ENCODE results near the gene TMC4.

Gene TMC4

GRCh38 chr19:54206831-54207177 is 33.8 kb upstream of the TMC4 start:
- no peak for DNase-seq (ENCODE audit: low read depth)
- no peak overlapping the region for H3K4me3 ChIP-seq (ENCODE audit: control insufficient read depth, low read depth, low read length)
- TF ChIP-seq, protein P1, sequence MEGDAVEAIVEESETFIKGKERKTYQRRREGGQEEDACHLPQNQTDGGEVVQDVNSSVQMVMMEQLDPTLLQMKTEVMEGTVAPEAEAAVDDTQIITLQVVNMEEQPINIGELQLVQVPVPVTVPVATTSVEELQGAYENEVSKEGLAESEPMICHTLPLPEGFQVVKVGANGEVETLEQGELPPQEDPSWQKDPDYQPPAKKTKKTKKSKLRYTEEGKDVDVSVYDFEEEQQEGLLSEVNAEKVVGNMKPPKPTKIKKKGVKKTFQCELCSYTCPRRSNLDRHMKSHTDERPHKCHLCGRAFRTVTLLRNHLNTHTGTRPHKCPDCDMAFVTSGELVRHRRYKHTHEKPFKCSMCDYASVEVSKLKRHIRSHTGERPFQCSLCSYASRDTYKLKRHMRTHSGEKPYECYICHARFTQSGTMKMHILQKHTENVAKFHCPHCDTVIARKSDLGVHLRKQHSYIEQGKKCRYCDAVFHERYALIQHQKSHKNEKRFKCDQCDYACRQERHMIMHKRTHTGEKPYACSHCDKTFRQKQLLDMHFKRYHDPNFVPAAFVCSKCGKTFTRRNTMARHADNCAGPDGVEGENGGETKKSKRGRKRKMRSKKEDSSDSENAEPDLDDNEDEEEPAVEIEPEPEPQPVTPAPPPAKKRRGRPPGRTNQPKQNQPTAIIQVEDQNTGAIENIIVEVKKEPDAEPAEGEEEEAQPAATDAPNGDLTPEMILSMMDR (IDR thresholded peaks at IDR 0.05; ENCODE audit: control insufficient read depth, insufficient read depth, low read depth, low read length, missing control alignments): no peak

DNA sequence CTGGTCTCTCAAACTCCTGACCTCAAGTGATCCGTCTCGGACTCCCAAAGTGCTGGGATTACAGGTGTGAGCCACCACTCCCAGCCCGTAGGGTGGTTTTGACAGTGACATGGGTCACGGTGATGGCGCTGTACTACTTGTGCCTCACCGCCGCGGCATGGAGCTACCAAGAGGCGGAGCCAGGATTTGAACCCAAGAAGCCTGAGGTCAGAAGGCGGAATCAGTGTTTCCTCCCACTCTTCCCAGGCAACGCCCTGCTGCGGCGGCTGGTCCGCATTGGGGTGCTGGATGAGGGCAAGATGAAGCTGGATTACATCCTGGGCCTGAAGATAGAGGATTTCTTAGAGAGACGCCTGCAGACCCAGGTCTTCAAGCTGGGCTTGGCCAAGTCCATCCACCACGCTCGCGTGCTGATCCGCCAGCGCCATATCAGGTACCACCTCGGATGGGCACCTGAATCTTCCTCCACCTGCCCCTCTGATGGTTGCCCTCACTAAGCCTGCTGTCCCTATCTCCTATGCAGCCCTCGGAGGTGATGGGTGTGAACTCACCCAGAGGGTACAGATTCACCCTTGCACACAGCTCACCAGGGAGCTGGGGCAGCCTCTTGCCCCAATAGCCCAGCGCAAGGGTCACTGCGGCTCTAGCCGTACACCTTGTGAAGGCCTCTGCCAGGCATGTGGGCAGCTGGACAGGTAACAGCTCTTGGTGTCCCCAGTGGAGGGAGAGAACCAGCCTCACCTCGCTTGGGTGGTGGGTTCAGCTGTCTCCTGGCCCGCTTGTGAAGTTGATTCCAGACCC is 33.3 kb upstream of the TMC4 start:
- TF ChIP-seq, protein P1 (IDR thresholded peaks at IDR 0.05; ENCODE audit: control insufficient read depth, insufficient read depth, low read depth, low read length, missing control alignments): no peak
- H3K4me3 ChIP-seq (ENCODE audit: control insufficient read depth, low read depth, low read length): no peak overlapping the region
- no peak for DNase-seq (ENCODE audit: low read depth)

DNA sequence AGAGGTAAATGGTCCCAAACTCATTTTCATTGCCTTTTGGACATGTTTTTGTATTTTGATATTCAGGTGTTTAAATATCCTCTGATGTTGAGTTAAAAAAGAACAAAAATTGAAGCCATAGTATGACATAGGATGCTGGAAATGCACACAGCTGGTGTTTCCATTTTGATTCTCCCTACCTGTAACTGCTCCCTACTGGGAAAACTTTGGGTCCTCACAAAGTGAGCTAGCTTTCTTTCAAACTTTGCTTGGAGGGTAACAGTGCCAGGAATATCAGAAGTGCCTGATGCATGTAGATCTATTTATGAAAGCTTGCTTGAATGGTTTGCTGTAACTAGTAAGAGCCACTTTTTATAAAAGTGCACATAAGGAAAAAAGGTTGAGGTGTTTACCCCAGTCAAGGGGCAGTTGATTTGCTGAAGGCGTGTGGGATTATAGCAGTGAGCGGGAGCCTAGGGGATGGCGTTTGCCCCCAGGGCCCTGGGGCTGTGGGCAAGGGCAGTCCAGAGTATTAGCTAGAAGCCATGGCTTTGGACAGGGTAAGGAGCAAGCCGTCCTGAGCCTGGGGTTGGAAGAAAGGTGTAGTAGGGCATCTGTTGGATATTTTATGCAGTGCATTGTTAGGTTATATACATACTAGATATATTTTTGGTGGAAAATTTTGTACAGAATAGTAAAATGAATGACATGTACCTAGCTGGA is 32.0 kb upstream of the TMC4 start:
- DNase-seq (ENCODE audit: low read depth): no peak
- H3K4me3 ChIP-seq (ENCODE audit: control insufficient read depth, low read depth, low read length): no peak overlapping the region
- TF ChIP-seq, protein P1 (IDR thresholded peaks at IDR 0.05; ENCODE audit: control insufficient read depth, insufficient read depth, low read depth, low read length, missing control alignments): no peak

DNA sequence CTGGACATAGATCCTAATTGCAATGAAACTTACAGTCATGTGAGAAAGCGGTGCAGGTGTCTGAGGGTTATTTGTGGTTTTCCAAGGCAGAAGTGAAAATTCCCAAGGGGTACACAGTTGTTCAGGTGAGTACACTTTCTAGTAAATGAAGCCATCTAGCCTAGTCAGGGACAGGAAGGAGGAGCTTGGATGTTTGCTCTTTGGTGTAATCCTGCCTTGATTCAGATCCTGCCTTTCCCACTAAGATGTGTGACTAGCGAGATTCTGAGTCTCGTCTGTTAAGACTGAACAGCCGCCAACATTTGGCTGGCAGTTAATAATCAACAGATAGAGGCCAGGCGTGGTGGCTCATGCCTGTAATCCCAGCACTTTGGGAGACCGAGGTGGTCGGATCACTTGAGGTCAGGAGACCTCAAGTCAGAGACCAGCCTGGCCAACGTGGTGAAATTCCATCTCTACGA is 30.2 kb upstream of the TMC4 start:
- no peak overlapping the region; the same call in 1 of the 2 replicates for H3K4me3 ChIP-seq (ENCODE audit: control insufficient read depth, low read depth, low read length)
- DNase-seq (ENCODE audit: low read depth): no peak
- TF ChIP-seq, protein P1 (IDR thresholded peaks at IDR 0.05; ENCODE audit: control insufficient read depth, insufficient read depth, low read depth, low read length, missing control alignments): no peak

DNA sequence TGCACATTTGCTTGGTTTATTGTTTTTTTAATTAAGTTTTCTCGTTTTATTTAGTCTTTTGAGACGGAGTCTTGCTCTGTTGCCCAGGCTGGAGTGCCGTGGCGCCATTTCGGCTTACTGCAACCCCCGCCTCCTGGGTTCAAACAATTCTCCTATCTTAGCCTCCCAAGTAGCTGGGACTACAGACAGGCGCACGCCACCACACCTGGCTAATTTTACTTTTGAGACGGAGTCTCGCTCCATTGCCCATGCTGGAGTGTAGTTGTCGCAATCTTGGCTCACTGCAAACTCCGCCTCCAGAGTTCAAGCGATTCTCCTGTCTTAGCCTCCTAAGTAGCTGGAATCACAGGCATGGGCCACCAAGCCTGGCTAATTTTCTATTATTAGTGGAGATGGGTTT is 29.0 kb upstream of the TMC4 start:
- TF ChIP-seq, protein P1 (IDR thresholded peaks at IDR 0.05; ENCODE audit: control insufficient read depth, insufficient read depth, low read depth, low read length, missing control alignments): no peak
- DNase-seq (ENCODE audit: low read depth): no peak
- peak overlapping the region; percentile 92 for H3K4me3 ChIP-seq (ENCODE audit: control insufficient read depth, low read depth, low read length)

DNA sequence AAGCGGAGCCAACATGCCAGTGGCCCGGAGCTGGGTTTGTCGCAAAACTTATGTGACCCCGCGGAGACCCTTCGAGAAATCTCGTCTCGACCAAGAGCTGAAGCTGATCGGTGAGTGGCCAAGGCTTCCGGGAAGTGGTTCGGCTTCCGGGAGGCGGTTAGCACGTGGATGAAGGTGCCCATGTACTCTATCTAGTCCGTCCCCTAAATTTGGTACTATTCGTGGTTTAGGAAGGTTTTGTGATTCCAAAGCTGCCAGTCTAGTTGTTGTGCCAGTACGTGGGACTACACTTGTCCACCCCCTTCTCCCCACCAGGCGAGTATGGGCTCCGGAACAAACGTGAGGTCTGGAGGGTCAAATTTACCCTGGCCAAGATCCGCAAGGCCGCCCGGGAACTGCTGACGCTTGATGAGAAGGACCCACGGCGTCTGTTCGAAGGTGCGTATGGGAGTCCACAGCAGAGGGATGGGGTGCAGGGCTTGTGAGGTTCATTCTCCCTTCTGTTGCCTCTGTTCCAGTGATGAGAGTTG is 28.3 kb upstream of the TMC4 start:
- H3K4me3 ChIP-seq (ENCODE audit: control insufficient read depth, low read depth, low read length): peak overlapping the region; percentile 92
- DNase-seq (ENCODE audit: low read depth): no peak
- TF ChIP-seq, protein P1 (IDR thresholded peaks at IDR 0.05; ENCODE audit: control insufficient read depth, insufficient read depth, low read depth, low read length, missing control alignments): no peak

All from AG09309 (cell line).